ENCODE data around the gene TFB1M. TPM values are rescaled to one million over a fixed set of nuclear protein-coding genes. Genes with fewer than 3 reads are reported as not detected.

TFB1M gene
- total RNA-seq, 1 donor from 2014 or later: 39.8 TPM

- no peak for DNase-seq (ENCODE audit: low spot score)
- Mint-ChIP-seq H3K9me3 (no peaks in the 10 kb centered on the region), H3K27me3 (ENCODE audit: low read depth) (no peaks in the 10 kb centered on the region), H3K36me3 (ENCODE audit: low read depth) (peaks cover 33% of the 10 kb centered on the region), H3K27ac (no peak overlapping the region), H3K4me1 (ENCODE audit: low read depth) (peaks cover 7% of the 10 kb centered on the region), H3K4me3 (ENCODE audit: low read depth) (no peak overlapping the region)
- intact Hi-C loops (cut with micrococcal nuclease): no loop called here
These were observed 98.4 kb downstream of the TFB1M start for GRCh38 chr6:155215906-155216305.

- intact Hi-C loops (cut with micrococcal nuclease): no loop called here
- H3K36me3 Mint-ChIP-seq (ENCODE audit: low read depth): peaks cover 30% of the 10 kb centered on the region
- H3K27ac Mint-ChIP-seq: no peak overlapping the region
- H3K4me1 Mint-ChIP-seq (ENCODE audit: low read depth): peaks cover 3% of the 10 kb centered on the region
- DNase-seq (ENCODE audit: low spot score): no peak
- no peaks in the 10 kb centered on the region for H3K27me3 Mint-ChIP-seq (ENCODE audit: low read depth)
- H3K9me3 Mint-ChIP-seq: no peaks in the 10 kb centered on the region
- no peak overlapping the region for H3K4me3 Mint-ChIP-seq (ENCODE audit: low read depth)
These were observed 100.5 kb downstream of the TFB1M start for GRCh38 chr6:155213611-155214372.

DNA sequence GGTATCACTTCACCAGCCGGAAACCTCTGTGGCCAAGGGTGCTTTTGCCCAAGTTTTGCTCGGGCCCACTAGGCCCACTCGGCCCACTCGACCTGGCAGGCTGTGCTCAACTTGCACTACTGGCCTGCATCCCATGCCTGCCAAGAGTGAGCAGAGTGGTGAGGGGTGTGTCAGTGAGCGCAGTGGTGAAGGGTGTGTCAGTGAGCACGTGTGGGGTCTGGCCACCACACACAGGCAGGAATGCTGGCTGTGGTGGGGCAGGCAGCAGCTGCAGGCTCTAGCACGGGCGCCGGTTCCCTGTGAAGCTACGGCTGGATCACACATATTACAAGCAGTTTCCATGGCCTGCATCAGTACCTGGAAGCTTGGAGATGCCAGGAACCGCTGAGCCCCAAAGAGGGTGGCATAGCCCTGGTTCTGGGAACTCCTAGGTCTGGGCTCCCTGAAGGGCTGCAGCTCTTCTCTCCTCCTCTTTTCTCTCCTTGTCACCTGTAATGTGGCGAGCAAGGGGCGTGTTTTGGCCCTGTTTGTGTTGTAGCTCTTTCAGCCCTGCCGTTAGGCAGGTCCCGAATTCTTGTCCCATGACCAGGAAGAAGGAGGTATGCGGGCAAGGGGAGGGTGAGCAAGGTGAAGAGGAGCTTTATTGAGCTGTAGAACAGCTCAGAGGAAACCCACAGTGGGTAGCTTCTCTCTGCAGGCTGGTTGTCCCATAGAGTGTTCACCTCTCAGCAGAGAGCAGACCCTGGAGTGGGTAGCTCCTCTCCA, 101.5 kb downstream of the TFB1M start:
- H3K36me3 Mint-ChIP-seq (ENCODE audit: low read depth): peaks cover 22% of the 10 kb centered on the region
- intact Hi-C loops (cut with micrococcal nuclease): no loop called here
- peaks cover 3% of the 10 kb centered on the region for H3K4me1 Mint-ChIP-seq (ENCODE audit: low read depth)
- no peaks in the 10 kb centered on the region for H3K9me3 Mint-ChIP-seq
- H3K27me3 Mint-ChIP-seq (ENCODE audit: low read depth): no peaks in the 10 kb centered on the region
- H3K4me3 Mint-ChIP-seq (ENCODE audit: low read depth): no peak overlapping the region
- DNase-seq (ENCODE audit: low spot score): no peak
- no peak overlapping the region for H3K27ac Mint-ChIP-seq

DNA sequence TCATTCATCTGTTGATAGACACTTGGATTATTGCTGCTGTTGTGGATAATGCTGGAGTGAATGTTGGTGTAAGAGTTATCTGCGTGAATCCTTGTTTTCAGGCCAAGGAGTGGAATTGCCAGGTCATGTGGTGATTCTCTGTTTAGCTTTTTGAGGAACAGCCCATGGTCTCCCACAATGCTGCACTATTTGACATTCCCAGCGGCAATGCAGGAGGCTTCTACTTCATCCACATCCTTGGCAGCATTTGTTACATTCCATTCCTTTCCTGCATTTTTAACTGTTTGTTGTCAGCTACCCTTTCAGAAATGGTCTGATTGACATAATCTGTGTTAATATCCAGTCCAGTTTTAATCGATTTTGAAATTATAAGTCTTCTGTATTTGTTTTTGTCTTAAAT, 102.2 kb downstream of the TFB1M start:
- Mint-ChIP-seq H3K27me3 (ENCODE audit: low read depth) (no peaks in the 10 kb centered on the region), H3K27ac (no peak overlapping the region), H3K9me3 (no peaks in the 10 kb centered on the region), H3K4me1 (ENCODE audit: low read depth) (peaks cover 3% of the 10 kb centered on the region), H3K4me3 (ENCODE audit: low read depth) (no peak overlapping the region), H3K36me3 (ENCODE audit: low read depth) (peaks cover 22% of the 10 kb centered on the region)
- intact Hi-C loops (cut with micrococcal nuclease): no loop called here
- no peak for DNase-seq (ENCODE audit: low spot score)

GRCh38 chr6:155207223-155207622, 107.1 kb downstream of the TFB1M start:
- no peak for DNase-seq (ENCODE audit: low spot score)
- no peaks in the 10 kb centered on the region for H3K9me3 Mint-ChIP-seq
- intact Hi-C loops (cut with micrococcal nuclease): no loop called here
- H3K27me3 Mint-ChIP-seq (ENCODE audit: low read depth): no peaks in the 10 kb centered on the region
- H3K4me3 Mint-ChIP-seq (ENCODE audit: low read depth): no peak overlapping the region
- no peaks in the 10 kb centered on the region for H3K4me1 Mint-ChIP-seq (ENCODE audit: low read depth)
- H3K27ac Mint-ChIP-seq: no peak overlapping the region
- H3K36me3 Mint-ChIP-seq (ENCODE audit: low read depth): peaks cover 23% of the 10 kb centered on the region

Other genes with a start within 250 kb of the TFB1M start
- 0.21 TPM in 1 of 2 replicates, not detected in the other for gene CLDN20, start 50.5 kb downstream of the TFB1M start, total RNA-seq
- not detected in 2 replicates for gene NOX3, start 141.4 kb upstream of the TFB1M start, total RNA-seq

Data from activated T-helper 2 cell treated with anti-CD3 and anti-CD28 coated beads, Interferon-gamma antibody, Interleukin-2, Interleukin-4, amounts not matched to agents 10 μg/mL and 5 μg/mL and 100 μg/mL, durations not matched to agents 14 hours and 24 hours and 36 hours (primary cell).